NB4 (cell line): ENCODE data around the gene ECEL1.

Experiments
- MYC ChIP-seq: IDR thresholded peaks from 2 replicates; pipeline ENCODE4 v1.6.1; 2011; ENCODE audit warnings: low read depth, low read length
- POLR2A ChIP-seq: IDR thresholded peaks from 2 replicates; pipeline ENCODE4 v1.6.1; 2011; ENCODE audit warnings: mild to moderate bottlenecking; ENCODE audit not compliant: insufficient read length; ENCODE audit errors: extremely low read depth
- TF ChIP-seq, protein P1 (sequence below): IDR thresholded peaks from one replicate; pipeline ENCODE4 v1.5.1; 2012; ENCODE audit warnings: low read depth, low read length
- TF ChIP-seq, protein P2 (sequence below): IDR thresholded peaks from 2 replicates; pipeline ENCODE4 v1.6.1; 2011; ENCODE audit warnings: low read depth, low read length

DNA sequence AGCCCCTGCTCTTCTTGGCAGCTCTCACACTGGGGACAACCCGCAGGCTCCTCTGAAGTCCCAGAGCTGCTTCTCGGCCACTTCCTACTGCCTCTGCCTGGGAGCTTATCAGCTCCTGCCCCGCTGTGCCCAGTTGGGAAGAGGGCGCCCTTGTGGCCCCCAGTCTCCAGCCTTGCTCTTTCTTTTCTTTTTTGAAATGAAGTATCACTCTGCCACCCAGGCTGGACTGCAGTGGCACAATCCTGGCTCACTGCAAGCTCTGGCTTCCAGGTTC is 52.3 kb downstream of the ECEL1 start:
- TF ChIP-seq, protein P1, sequence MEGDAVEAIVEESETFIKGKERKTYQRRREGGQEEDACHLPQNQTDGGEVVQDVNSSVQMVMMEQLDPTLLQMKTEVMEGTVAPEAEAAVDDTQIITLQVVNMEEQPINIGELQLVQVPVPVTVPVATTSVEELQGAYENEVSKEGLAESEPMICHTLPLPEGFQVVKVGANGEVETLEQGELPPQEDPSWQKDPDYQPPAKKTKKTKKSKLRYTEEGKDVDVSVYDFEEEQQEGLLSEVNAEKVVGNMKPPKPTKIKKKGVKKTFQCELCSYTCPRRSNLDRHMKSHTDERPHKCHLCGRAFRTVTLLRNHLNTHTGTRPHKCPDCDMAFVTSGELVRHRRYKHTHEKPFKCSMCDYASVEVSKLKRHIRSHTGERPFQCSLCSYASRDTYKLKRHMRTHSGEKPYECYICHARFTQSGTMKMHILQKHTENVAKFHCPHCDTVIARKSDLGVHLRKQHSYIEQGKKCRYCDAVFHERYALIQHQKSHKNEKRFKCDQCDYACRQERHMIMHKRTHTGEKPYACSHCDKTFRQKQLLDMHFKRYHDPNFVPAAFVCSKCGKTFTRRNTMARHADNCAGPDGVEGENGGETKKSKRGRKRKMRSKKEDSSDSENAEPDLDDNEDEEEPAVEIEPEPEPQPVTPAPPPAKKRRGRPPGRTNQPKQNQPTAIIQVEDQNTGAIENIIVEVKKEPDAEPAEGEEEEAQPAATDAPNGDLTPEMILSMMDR, result no peak
- TF ChIP-seq POLR2A, result no peak
- TF ChIP-seq, protein P2, sequence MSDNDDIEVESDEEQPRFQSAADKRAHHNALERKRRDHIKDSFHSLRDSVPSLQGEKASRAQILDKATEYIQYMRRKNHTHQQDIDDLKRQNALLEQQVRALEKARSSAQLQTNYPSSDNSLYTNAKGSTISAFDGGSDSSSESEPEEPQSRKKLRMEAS, result no peak
- TF ChIP-seq MYC, result no peak
